ENCODE results near the gene SLC39A11. TPM values are rescaled to one million over a fixed set of nuclear protein-coding genes. Genes with fewer than 3 reads are reported as not detected.

SLC39A11 gene
- total and polyA plus RNA-seq, 2 of the 13 experiments (the other 11 are each of a cell fraction or from before 2014, with no cell fraction given), result 17.2 to 31.5 TPM

DNA sequence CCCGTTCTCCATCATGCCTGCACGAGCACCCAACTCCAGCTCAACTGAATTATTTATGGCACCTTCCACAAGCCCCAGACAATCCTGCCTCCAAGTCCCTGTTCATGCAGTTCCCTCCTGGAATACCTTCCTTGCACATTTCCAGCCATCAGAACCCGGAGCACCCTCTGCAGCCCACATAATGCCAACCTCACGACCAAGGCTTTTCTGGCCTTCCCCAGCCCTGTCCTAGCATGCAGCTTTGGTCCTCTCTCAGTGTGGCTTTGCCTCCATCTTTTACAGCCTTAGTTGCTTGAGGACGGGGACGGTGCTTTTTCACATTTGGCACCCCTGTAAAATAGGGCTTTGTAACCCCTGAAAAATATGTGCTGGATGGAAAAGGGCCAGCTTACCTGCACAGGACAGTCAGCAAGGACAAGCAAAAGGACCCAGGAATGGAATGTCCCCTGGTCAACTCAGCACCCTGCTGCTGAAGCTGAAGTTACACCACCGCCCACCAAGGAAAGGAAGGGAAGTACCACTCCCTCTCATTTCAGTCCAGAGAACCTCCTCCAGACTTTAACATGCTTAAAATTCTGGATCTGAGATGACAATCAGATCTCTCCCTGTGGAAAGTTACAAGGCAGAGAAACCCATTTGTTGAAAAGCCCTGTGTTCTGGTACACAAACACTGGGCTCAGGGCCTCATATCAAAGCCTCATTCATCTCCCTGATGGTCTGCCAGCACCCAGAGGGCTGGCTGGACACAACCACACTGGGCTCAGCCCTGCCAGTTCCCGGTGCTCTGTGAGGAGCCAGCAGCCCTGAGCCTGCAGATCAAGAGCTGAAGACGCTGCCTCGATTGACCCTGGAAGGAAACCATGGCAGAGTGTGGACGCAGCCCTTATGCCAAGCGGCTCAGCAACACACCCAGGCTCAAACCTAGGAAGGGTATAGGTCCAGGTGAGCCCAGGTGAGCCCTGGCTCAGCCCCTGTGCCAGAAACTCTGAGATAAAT is 2.9 kb downstream of the SLC39A11 start (continued):
- TF ChIP-seq ZNF501 (CRISPR knock-in tag; IDR thresholded peaks at IDR 0.05), result no peak
- TF ChIP-seq, protein P1, sequence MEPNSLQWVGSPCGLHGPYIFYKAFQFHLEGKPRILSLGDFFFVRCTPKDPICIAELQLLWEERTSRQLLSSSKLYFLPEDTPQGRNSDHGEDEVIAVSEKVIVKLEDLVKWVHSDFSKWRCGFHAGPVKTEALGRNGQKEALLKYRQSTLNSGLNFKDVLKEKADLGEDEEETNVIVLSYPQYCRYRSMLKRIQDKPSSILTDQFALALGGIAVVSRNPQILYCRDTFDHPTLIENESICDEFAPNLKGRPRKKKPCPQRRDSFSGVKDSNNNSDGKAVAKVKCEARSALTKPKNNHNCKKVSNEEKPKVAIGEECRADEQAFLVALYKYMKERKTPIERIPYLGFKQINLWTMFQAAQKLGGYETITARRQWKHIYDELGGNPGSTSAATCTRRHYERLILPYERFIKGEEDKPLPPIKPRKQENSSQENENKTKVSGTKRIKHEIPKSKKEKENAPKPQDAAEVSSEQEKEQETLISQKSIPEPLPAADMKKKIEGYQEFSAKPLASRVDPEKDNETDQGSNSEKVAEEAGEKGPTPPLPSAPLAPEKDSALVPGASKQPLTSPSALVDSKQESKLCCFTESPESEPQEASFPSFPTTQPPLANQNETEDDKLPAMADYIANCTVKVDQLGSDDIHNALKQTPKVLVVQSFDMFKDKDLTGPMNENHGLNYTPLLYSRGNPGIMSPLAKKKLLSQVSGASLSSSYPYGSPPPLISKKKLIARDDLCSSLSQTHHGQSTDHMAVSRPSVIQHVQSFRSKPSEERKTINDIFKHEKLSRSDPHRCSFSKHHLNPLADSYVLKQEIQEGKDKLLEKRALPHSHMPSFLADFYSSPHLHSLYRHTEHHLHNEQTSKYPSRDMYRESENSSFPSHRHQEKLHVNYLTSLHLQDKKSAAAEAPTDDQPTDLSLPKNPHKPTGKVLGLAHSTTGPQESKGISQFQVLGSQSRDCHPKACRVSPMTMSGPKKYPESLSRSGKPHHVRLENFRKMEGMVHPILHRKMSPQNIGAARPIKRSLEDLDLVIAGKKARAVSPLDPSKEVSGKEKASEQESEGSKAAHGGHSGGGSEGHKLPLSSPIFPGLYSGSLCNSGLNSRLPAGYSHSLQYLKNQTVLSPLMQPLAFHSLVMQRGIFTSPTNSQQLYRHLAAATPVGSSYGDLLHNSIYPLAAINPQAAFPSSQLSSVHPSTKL (CRISPR knock-in tag; IDR thresholded peaks at IDR 0.05), result no peak
- no peak for TF ChIP-seq MYC (CRISPR knock-in tag; IDR thresholded peaks at IDR 0.05; ENCODE audit: borderline replicate concordance)
- TF ChIP-seq NKX3-1 (CRISPR knock-in tag; IDR thresholded peaks at IDR 0.05), result no peak
- TF ChIP-seq ZEB1 (IDR thresholded peaks at IDR 0.05; ENCODE audit: insufficient replicate concordance, low read depth), result peak; percentile 67
- no peak; the same call in 1 of the 2 replicates for TF ChIP-seq NFIB (CRISPR knock-in tag; IDR thresholded peaks at IDR 0.05; ENCODE audit: borderline replicate concordance)
- no peak for TF ChIP-seq USF2 (IDR thresholded peaks at IDR 0.05; ENCODE audit: low read depth, low read length)
- no peak for TF ChIP-seq USF2 (CRISPR knock-in tag; IDR thresholded peaks at IDR 0.05; ENCODE audit: borderline replicate concordance)
- TF ChIP-seq HNF1A (IDR thresholded peaks at IDR 0.05; ENCODE audit: low read depth), result no peak
- TF ChIP-seq HNF1A (CRISPR knock-in tag; IDR thresholded peaks at IDR 0.05; ENCODE audit: borderline replicate concordance), result peak; percentile 35; the same call in 1 of the 2 replicates
- TF ChIP-seq, protein P2, sequence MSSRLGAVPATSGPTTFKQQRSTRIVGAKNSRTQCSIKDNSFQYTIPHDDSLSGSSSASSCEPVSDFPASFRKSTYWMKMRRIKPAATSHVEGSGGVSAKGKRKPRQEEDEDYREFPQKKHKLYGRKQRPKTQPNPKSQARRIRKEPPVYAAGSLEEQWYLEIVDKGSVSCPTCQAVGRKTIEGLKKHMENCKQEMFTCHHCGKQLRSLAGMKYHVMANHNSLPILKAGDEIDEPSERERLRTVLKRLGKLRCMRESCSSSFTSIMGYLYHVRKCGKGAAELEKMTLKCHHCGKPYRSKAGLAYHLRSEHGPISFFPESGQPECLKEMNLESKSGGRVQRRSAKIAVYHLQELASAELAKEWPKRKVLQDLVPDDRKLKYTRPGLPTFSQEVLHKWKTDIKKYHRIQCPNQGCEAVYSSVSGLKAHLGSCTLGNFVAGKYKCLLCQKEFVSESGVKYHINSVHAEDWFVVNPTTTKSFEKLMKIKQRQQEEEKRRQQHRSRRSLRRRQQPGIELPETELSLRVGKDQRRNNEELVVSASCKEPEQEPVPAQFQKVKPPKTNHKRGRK (CRISPR knock-in tag; IDR thresholded peaks at IDR 0.05), result no peak
- TF ChIP-seq PATZ1 (CRISPR knock-in tag; IDR thresholded peaks at IDR 0.05), result no peak
- TF ChIP-seq FOXO1 (CRISPR knock-in tag; IDR thresholded peaks at IDR 0.05), result 0 out of 2 replicates have a peak, but pooled peaks have one; percentile 7

Data from HepG2 (cell line).